IMR-90 (cell line): ENCODE data around the gene TRAPPC12.

Experiments
- BHLHE40 ChIP-seq: fragments of 150-350 bp; IDR thresholded peaks from 2 replicates; pipeline ENCODE4 v1.6.1; 2016; ENCODE audit warnings: mild to moderate bottlenecking, low read depth, low read length
- CEBPB ChIP-seq: IDR thresholded peaks from 2 replicates; pipeline ENCODE4 v1.6.1; 2012; ENCODE audit warnings: low read depth, low read length, improper control_type of control experiment
- CTCF ChIP-seq: conservative IDR thresholded peaks from 2 replicates; pipeline ENCODE4 v1.5.1; 2012; ENCODE audit warnings: mild to moderate bottlenecking, low read depth, low read length, improper control_type of control experiment
- MAFK ChIP-seq: IDR thresholded peaks from 2 replicates; pipeline ENCODE4 v1.6.1; 2012; ENCODE audit warnings: low read depth, low read length, improper control_type of control experiment
- MXI1 ChIP-seq: IDR thresholded peaks from 2 replicates; pipeline ENCODE4 v1.6.1; 2012; ENCODE audit warnings: low read depth, mild to moderate bottlenecking, low read length, moderate library complexity, borderline replicate concordance
- POLR2A ChIP-seq: IDR thresholded peaks from 2 replicates; pipeline ENCODE4 v1.6.1; 2012; ENCODE audit warnings: mild to moderate bottlenecking, low read depth, low read length
- RCOR1 ChIP-seq: IDR thresholded peaks from 2 replicates; pipeline ENCODE4 v1.6.1; 2012; ENCODE audit warnings: mild to moderate bottlenecking, low read length, improper control_type of control experiment; ENCODE audit not compliant: insufficient replicate concordance
- USF2 ChIP-seq: fragments of 150-350 bp; IDR thresholded peaks from 2 replicates; pipeline ENCODE4 v1.6.1; 2017; ENCODE audit warnings: mild to moderate bottlenecking, antibody characterized with exemption, low read length, low read depth

GRCh38 chr2:3433339-3433699 lies 53.8 kb downstream of the TRAPPC12 start:
- TF ChIP-seq CTCF, result no peak
- no peak for TF ChIP-seq POLR2A
- no peak for TF ChIP-seq RCOR1
- no peak for TF ChIP-seq CEBPB
- TF ChIP-seq BHLHE40, result no peak
- no peak for TF ChIP-seq MAFK
- TF ChIP-seq MXI1, result no peak
- no peak for TF ChIP-seq USF2
